ENCODE data around the gene XYLT1.

DNA sequence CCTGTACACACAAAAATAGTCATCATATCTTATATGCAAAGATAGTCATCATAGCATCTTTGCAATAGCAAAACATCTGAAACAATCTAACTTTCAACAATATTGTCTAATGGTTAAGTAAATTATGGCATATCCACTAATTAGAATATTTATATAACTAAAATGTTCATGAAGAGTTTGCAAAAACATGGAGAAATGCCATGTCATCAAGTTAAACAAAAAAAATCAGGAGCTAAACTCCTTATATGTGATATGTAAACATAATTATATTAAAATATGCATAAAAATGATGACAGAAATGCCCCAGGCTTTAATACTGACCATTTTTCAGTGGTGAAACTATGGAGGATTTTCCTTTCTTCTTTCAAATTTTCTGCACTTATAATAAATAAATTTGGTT lies 22.3 kb upstream of the XYLT1 start:
- TF ChIP-seq NFRKB (IDR thresholded peaks at IDR 0.05) (no peak), FOXM1 (IDR thresholded peaks at IDR 0.05; ENCODE audit: borderline replicate concordance) (no peak), ARNT (IDR thresholded peaks at IDR 0.05) (no peak), TARDBP (IDR thresholded peaks at IDR 0.05) (no peak), BHLHE40 (IDR thresholded peaks at IDR 0.05; ENCODE audit: borderline replicate concordance) (no peak), SUZ12 (IDR thresholded peaks at IDR 0.05) (no peak), FOXK2 (IDR thresholded peaks at IDR 0.05) (no peak)
- TF ChIP-seq, protein P1, sequence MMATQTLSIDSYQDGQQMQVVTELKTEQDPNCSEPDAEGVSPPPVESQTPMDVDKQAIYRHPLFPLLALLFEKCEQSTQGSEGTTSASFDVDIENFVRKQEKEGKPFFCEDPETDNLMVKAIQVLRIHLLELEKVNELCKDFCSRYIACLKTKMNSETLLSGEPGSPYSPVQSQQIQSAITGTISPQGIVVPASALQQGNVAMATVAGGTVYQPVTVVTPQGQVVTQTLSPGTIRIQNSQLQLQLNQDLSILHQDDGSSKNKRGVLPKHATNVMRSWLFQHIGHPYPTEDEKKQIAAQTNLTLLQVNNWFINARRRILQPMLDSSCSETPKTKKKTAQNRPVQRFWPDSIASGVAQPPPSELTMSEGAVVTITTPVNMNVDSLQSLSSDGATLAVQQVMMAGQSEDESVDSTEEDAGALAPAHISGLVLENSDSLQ (IDR thresholded peaks at IDR 0.05) = no peak
